ENCODE data around the gene PMPCA. TPM values are rescaled to one million over a fixed set of nuclear protein-coding genes. Genes with fewer than 3 reads are reported as not detected.
A peak's percentile ranks its signal among the peaks of the same experiment; 100 is the strongest.

The PMPCA gene
- polyA plus RNA-seq, 1 of the 3 experiments (the other 2 are of a cell fraction): 125 TPM

DNA sequence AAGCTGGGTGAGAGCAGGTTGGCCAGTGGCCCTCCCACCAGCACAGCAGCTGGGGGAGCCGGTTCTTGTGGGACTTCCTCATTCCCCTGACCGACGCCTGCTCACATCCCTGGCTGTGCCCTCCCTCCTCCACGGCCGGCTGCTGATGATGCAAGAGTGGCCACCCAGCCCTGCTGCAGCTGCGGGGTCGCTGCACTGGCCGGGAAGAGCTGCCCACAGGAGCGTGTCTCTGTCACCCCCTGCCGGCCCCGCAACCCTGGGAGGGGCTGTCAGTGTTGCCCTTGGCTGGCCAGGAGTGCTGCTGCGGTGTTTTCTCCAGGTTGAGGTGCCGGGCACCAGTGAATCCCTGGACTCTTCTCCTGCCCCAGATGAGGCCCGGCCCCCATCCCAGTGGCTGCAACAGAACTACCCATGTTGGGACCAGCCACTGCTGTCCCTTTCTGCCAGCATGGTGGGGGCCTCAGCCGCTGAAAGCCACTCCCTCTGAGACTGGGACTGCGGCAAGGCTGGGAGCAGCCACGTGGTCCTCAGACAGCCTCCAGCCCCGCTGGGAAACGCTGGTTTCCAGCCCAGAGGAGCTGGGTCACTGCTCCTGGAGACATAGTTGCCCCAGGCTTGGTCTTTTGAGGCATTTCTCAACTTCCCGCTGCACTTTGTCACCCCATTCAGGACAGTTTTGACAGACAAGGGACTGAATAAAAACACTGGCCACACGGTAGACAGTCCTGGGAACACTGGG is 37.7 kb upstream of the PMPCA start:
- no peaks in the 10 kb centered on the region for H3K9me2 ChIP-seq
- WGBS (ENCODE audit: low lambda C conversion rate): 41% methylated on average over 4 of the region's 21 CpGs
- peak; percentile 84 for DNase-seq
- ChIA-PET POLR2A (interaction anchor here (0.5 to 3.7 kb wide), 7 partner anchors 10 to 265 kb away, joined by 3 to 36 read pairs (median 3); partner anchors contain the start of gene DNLZ), CTCF (interaction anchor here (0.6 to 5.5 kb wide), 18 partner anchors 9 to 252 kb away, joined by 3 to 65 read pairs (median 5); partner anchors contain the start of genes DNLZ, GPSM1 and SNAPC4)
- no peak overlapping the region for H2AFZ ChIP-seq (ENCODE audit: low read depth)
- no peak overlapping the region for H3K4me2 ChIP-seq
- no peaks in the 10 kb centered on the region for H3K9me3 ChIP-seq
- H3K4me3 ChIP-seq (ENCODE audit: low read depth in 2 of 2, low read length in 1 of 2): peak overlapping the region in 1 of 2 experiments; percentile 21; a peak in 1 of 4 replicates
- no peaks in the 10 kb centered on the region for H4K20me1 ChIP-seq (ENCODE audit: insufficient read depth)
- H3K27ac ChIP-seq (ENCODE audit: low read depth in 2 of 2, low read length in 1 of 2): peak overlapping the region in 1 of 2 experiments; percentile 90; a peak in 2 of 4 replicates
- H3K27me3 ChIP-seq (ENCODE audit: insufficient read depth): no peaks in the 10 kb centered on the region
- H3K36me3 ChIP-seq (replicated peaks in 1 of 2; ENCODE audit: control insufficient read depth in 1 of 2, insufficient read depth in 2 of 2, low read length in 1 of 2): peaks cover 0 to 17% of the 10 kb centered on the region in 2 experiments
- H3K9ac ChIP-seq: no peak overlapping the region
- H3K4me1 ChIP-seq (ENCODE audit: control insufficient read depth in 1 of 2, insufficient read depth in 2 of 2, low read depth in 1 of 2, low read length in 1 of 2): peaks cover 0 to 43% of the 10 kb centered on the region in 2 experiments; a peak in 1 of 4 replicates
- H3K79me2 ChIP-seq (ENCODE audit: insufficient read depth): no peaks in the 10 kb centered on the region
- no peaks in the 10 kb centered on the region for H3F3A ChIP-seq (replicated peaks; ENCODE audit: insufficient read depth)
- TF ChIP-seq EZH2phosphoT487 (IDR thresholded peaks at IDR 0.05; ENCODE audit: borderline replicate concordance, low read depth): no peak
- TF ChIP-seq MEF2A (IDR thresholded peaks at IDR 0.05; ENCODE audit: borderline replicate concordance, low read depth): no peak
- TF ChIP-seq RAD21 (IDR thresholded peaks at IDR 0.05; ENCODE audit: low read length): peak; percentile 59
- no peak for TF ChIP-seq FOXJ3 (CRISPR knock-in tag; IDR thresholded peaks at IDR 0.05)
- TF ChIP-seq NFIC (IDR thresholded peaks at IDR 0.05; ENCODE audit: borderline replicate concordance): no peak
- TF ChIP-seq REST (IDR thresholded peaks at IDR 0.05; ENCODE audit: low read depth, low read length): no peak
- 0 out of 2 replicates have a peak, but pooled peaks have one; percentile 21 for TF ChIP-seq USF1 (IDR thresholded peaks at IDR 0.05; ENCODE audit: borderline replicate concordance, low read depth)
- no peak for TF ChIP-seq TEAD4 (IDR thresholded peaks at IDR 0.05; ENCODE audit: borderline replicate concordance, insufficient read depth)
- TF ChIP-seq JUND (IDR thresholded peaks at IDR 0.05): no peak
- TF ChIP-seq TCF12 (IDR thresholded peaks at IDR 0.05): no peak
- TF ChIP-seq GATA2 (CRISPR knock-in tag; IDR thresholded peaks at IDR 0.05): no peak
- TF ChIP-seq FOXM1 (IDR thresholded peaks at IDR 0.05; ENCODE audit: low read depth): no peak
- peak; percentile 90 for TF ChIP-seq MXI1 (IDR thresholded peaks at IDR 0.05; ENCODE audit: low read depth, low read length)
- no peak for TF ChIP-seq RCOR1 (IDR thresholded peaks at IDR 0.05; ENCODE audit: low read length)
- no peak for TF ChIP-seq TAF1 (IDR thresholded peaks at IDR 0.05; ENCODE audit: borderline replicate concordance, low read depth, low read length)
- TF ChIP-seq FOSL2 (IDR thresholded peaks at IDR 0.05; ENCODE audit: borderline replicate concordance, low read depth): no peak
- TF ChIP-seq YY1 (IDR thresholded peaks at IDR 0.05; ENCODE audit: low read depth): no peak
- no peak for TF ChIP-seq SMC3 (IDR thresholded peaks at IDR 0.05; ENCODE audit: low read depth, low read length)
- no peak for TF ChIP-seq POLR2AphosphoS5 (IDR thresholded peaks at IDR 0.05; ENCODE audit: low read depth, low read length)
- no peak for TF ChIP-seq USF2 (IDR thresholded peaks at IDR 0.05; ENCODE audit: borderline replicate concordance, low read depth, low read length)
- no peak for TF ChIP-seq NRF1 (IDR thresholded peaks at IDR 0.05; ENCODE audit: low read depth, low read length)
- no peak for TF ChIP-seq ZBTB33 (IDR thresholded peaks at IDR 0.05; ENCODE audit: borderline replicate concordance, low read depth)
- no peak for TF ChIP-seq ELF1 (IDR thresholded peaks at IDR 0.05)
- TF ChIP-seq RFX5 (IDR thresholded peaks at IDR 0.05; ENCODE audit: low read length): no peak
- TF ChIP-seq RXRA (IDR thresholded peaks at IDR 0.05; ENCODE audit: borderline replicate concordance, low read depth): no peak
- TF ChIP-seq, protein P1, sequence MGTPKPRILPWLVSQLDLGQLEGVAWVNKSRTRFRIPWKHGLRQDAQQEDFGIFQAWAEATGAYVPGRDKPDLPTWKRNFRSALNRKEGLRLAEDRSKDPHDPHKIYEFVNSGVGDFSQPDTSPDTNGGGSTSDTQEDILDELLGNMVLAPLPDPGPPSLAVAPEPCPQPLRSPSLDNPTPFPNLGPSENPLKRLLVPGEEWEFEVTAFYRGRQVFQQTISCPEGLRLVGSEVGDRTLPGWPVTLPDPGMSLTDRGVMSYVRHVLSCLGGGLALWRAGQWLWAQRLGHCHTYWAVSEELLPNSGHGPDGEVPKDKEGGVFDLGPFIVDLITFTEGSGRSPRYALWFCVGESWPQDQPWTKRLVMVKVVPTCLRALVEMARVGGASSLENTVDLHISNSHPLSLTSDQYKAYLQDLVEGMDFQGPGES (IDR thresholded peaks at IDR 0.05; ENCODE audit: low read depth, low read length): no peak

Measured in SK-N-SH (cell line).